Chondrocyte (in vitro differentiated cells): ENCODE measurements around the gene RECK. TPM values are rescaled to one million over a fixed set of nuclear protein-coding genes. Genes with fewer than 3 reads are reported as not detected.

Experiments used
- DNase-seq: peaks from one replicate; pipeline ENCODE4 v3.0.0; 2021; ENCODE audit warnings: mixed read lengths, low spot score
- H3K27ac Mint-ChIP-seq: one replicate; pipeline ENCODE4 v1.8.0; 2021; ENCODE audit warnings: mild to moderate bottlenecking, moderate library complexity, mixed read lengths; ENCODE audit not compliant: unreplicated experiment
- H3K27me3 Mint-ChIP-seq: 2 replicates; pipeline ENCODE4 v1.8.0; 2021; ENCODE audit warnings: low read depth, mixed read lengths
- H3K36me3 Mint-ChIP-seq: 2 replicates; pipeline ENCODE4 v1.8.0; 2021; ENCODE audit warnings: low read depth, mixed read lengths
- H3K4me1 Mint-ChIP-seq: 2 replicates; pipeline ENCODE4 v1.8.0; 2021; ENCODE audit warnings: low read depth, mild to moderate bottlenecking, mixed read lengths
- H3K4me3 Mint-ChIP-seq: one replicate; pipeline ENCODE4 v1.8.0; 2021; ENCODE audit warnings: mild to moderate bottlenecking, moderate library complexity, mixed read lengths; ENCODE audit not compliant: unreplicated experiment
- H3K9me3 Mint-ChIP-seq: 2 replicates; pipeline ENCODE4 v1.8.0; 2021; ENCODE audit warnings: low read depth, mixed read lengths
- CTCF ChIP-seq: fragments of 200-600 bp; sonication (generic); IDR thresholded peaks from 2 replicates; pipeline ENCODE4 v1.5.0; 2021; ENCODE audit warnings: antibody characterized with exemption, mild to moderate bottlenecking, moderate library complexity
- total RNA-seq: library from RNA; stranded (reverse); gene quantifications from 3 replicates; pipeline ENCODE4 v1.2.1, GENCODE V29; 2021

RECK gene
- total RNA-seq, 1 donor from 2014 or later, result 33.5 TPM

DNA sequence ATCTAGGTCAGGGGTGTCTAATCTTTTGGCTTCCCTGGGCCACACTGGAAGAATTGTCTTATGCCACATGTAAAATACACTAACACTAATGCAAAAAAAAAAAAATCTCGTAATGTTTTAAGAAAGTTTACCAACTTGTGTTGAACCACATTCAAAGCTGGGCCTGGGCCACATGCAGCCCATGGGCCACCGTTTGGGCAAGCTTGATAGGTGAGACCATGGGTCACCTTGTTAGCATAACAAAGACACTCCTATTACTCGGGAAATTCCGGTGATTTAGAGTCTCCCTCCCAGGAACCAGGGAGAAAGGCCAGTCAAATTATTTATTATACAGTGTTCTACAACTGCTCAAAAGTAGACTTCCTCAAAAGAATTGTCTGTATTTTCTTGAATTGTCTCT lies 12.7 kb downstream of the RECK start:
- no peak for DNase-seq
- no peaks in the 10 kb centered on the region for H3K9me3 Mint-ChIP-seq
- H3K4me3 Mint-ChIP-seq, result no peak overlapping the region
- no peaks in the 10 kb centered on the region for H3K27me3 Mint-ChIP-seq
- TF ChIP-seq CTCF, result no peak
- H3K4me1 Mint-ChIP-seq, result peaks cover 27% of the 10 kb centered on the region
- peaks cover 2% of the 10 kb centered on the region for H3K36me3 Mint-ChIP-seq
- no peak overlapping the region for H3K27ac Mint-ChIP-seq

GRCh38 chr9:36050476-36050875 lies 13.8 kb downstream of the RECK start:
- Mint-ChIP-seq H3K27ac (no peak overlapping the region), H3K36me3 (peaks cover 4% of the 10 kb centered on the region), H3K27me3 (no peaks in the 10 kb centered on the region), H3K4me1 (peaks cover 19% of the 10 kb centered on the region), H3K4me3 (no peak overlapping the region), H3K9me3 (no peaks in the 10 kb centered on the region)
- DNase-seq, result no peak
- TF ChIP-seq CTCF, result no peak

DNA sequence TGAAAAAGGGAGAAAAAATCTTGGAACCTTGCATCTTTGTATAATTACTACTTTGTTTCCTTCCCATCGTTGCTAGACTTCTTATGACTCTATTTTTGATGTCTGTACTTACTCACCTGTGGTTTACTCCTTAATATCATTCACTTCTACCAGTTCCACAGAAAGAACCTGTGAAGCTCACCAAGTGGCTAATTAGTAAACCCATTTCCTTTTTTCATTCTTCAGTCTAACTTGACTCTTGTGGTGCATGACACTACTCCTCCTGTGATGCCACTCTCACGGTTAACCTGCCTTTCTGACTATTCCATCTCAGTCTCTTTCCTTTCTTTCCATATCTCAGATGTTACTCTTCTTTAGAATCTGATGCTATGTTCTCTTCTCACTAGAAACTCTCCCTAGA lies 14.6 kb downstream of the RECK start:
- Mint-ChIP-seq H3K27me3 (no peaks in the 10 kb centered on the region), H3K4me1 (peaks cover 13% of the 10 kb centered on the region), H3K36me3 (peaks cover 4% of the 10 kb centered on the region), H3K27ac (no peak overlapping the region), H3K9me3 (no peaks in the 10 kb centered on the region), H3K4me3 (no peak overlapping the region)
- no peak for TF ChIP-seq CTCF
- no peak for DNase-seq

GRCh38 chr9:36053971-36054370 lies 17.3 kb downstream of the RECK start:
- Mint-ChIP-seq H3K27ac (peak overlapping the region; percentile 13), H3K27me3 (no peaks in the 10 kb centered on the region), H3K4me3 (no peak overlapping the region), H3K9me3 (no peaks in the 10 kb centered on the region), H3K4me1 (peaks cover 7% of the 10 kb centered on the region), H3K36me3 (peaks cover 5% of the 10 kb centered on the region)
- DNase-seq, result no peak
- no peak for TF ChIP-seq CTCF

DNA sequence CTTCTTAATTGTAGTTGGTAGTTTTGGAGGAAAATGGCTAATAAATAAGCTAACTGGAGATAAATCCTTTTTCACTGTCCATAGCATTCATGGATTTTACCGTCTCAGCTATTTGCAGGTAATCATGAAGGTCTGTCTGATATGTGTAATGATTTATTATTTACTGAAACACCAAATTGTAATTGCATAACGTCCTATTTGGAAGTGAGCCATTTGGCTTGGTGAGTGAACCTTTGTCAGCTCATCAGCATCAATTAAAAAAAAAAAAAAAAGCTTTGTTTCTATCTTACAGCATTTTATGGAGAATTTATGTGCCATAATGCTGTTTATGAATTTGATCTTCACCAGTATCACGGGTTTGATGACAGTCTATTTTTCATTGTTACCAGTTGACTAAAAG lies 20.2 kb downstream of the RECK start:
- H3K9me3 Mint-ChIP-seq, result no peaks in the 10 kb centered on the region
- H3K36me3 Mint-ChIP-seq, result peaks cover 15% of the 10 kb centered on the region
- peaks cover 7% of the 10 kb centered on the region for H3K4me1 Mint-ChIP-seq
- TF ChIP-seq CTCF, result no peak
- H3K4me3 Mint-ChIP-seq, result no peak overlapping the region
- H3K27ac Mint-ChIP-seq, result no peak overlapping the region
- DNase-seq, result no peak
- H3K27me3 Mint-ChIP-seq, result no peaks in the 10 kb centered on the region
